NCI-H2196 (cell line): ENCODE results near the gene UGGT2.
"Not testable (repeated sequence)": the region's sequence is repeated elsewhere in the genome, so short reads cannot be mapped to it uniquely, and the experiment has no call there.

ENCODE experiments used
- DNase-seq: peaks from one replicate; lab custom pipeline; 2025; ENCODE audit not compliant: unreplicated experiment; lab: John Stamatoyannopoulos, UW

UGGT2 gene

DNA sequence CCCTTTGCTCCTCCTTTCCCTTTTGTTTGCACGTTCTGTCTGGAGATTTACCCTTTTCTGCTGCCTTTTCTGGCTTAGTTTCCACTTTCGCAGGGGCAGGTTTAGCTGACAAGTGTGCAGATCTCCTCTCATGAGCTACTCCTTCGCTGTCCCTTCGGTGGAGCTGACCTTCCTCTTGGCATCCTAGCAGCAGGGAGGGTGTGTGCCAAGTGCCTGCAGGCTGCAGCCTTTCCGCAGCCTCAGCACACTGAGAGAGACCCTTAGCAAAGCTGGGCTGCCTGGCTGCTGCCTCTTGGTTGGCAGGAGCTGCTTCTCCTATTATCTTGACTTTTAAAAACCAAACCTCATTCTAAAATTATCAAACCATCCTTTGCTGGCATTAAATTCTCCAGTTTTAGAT lies 243.8 kb downstream of the UGGT2 start:
- no peak for DNase-seq

DNA sequence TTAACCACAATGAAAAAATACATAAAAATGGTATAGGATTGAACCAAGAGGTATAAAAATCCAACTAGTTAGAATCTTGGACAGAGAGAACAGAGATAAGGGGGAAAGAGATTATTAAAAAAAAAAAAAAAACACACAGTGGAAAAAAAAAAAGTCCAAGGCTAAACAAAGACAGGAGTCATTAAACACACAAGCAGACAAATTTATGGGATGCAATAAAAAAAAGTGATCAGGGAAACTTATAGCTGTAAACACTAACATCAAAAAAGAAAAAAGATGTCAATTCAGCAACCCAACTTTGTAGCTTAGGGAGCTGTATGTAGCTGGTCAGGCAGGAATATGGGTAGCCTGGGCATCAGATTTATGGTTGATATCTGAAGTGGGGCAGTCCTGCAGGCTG lies 247.3 kb downstream of the UGGT2 start:
- DNase-seq: no peak

DNA sequence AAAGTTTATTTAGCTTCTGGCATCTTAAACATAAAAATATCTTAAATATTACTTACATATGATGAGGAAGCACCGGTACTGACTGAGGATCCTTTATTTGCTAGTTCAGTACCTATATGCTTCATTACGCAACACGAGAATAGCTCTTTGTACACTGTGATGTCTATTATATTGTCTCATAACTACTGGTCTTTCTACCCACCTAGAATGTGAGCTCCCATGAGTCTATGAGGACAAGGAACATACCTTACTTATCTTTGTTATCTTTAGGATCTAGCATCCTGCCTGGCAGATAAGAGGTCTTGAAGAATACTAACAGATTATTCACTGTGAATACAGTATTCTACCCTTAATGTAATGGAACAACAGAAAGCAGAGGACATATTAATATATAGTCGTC lies 251.4 kb downstream of the UGGT2 start:
- DNase-seq: no peak

DNA sequence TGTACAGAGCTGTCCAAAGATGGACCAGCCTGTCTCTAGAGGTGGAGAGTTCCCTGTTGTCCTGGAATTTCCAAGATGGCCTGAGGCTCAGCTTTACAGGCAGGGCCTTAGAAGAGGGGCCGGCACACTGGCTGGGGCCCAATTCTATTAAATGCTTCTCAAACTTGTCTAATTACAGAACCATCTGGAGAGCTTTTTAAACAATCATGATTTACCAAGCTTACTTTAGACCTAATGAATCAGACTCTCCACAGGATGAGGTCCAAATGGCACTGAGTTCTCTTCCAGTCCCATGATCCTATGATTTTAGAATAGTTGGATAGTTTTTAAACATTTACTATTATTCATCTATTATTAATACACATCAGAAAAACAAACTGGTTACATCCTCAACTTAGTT lies 252.8 kb downstream of the UGGT2 start:
- no peak for DNase-seq

DNA sequence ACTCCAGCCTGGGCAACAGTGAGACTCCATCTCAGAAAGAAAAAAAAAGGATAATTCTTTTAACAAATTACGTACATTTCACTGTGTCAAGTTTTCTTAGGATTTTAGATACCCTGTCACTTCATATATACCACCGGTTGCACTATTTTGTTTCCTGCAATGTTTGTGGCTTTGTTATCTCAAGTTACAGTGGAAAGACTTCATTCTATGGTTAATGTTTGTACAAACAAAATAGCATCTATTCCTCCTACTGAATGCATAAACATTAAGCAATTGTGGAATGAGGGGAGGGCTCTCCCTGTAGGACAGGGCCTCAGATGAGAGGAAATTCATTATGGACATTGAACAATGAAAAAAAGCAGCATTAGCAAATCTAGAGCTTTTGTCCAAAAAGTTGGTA lies 256.2 kb downstream of the UGGT2 start:
- no peak for DNase-seq

DNA sequence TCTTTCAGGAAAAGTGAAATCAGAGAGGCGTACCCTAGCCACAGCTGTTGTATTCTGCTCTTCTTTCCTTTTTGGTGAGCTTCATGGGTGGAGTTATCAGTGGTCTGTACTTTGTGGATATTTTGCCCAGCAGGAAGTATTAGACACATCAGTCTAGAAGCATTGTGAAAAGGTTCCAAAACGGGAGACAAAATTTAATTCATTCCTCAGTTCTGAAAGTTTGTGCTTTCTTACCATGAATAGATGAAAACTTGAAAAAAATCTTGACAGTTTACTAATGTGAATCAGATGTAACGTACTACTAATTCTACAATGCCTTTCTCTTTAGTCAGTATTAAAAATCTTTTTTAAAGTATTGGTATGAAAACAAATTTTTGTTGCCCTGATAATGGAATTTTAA lies 259.4 kb downstream of the UGGT2 start:
- DNase-seq: no peak

DNA sequence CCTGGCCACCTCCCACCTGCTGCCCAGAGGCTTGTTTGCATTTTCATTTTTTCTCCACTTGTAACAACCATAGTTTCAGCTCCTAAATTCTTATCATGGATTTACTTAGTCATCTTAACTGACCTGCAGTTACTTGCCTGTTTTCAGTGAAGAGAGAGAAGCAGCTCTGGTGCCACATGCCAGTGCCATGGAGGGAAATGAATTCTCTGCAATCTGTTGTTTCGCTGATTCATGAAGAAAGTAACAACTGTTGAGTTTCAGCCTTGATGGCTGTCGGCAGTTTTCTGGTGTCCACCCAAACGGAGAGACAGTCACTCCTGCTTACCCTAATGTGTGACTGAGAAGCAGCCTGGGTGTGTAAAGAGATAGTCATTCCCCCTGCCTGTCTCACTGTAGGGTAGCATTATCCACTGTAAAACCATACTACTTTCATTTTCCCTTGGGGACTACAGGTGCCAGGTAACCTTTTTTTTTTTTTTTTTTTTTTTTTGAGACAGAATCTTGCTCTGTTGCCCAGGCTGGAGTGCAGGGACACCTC lies 260.1 kb downstream of the UGGT2 start:
- DNase-seq: no peak

DNA sequence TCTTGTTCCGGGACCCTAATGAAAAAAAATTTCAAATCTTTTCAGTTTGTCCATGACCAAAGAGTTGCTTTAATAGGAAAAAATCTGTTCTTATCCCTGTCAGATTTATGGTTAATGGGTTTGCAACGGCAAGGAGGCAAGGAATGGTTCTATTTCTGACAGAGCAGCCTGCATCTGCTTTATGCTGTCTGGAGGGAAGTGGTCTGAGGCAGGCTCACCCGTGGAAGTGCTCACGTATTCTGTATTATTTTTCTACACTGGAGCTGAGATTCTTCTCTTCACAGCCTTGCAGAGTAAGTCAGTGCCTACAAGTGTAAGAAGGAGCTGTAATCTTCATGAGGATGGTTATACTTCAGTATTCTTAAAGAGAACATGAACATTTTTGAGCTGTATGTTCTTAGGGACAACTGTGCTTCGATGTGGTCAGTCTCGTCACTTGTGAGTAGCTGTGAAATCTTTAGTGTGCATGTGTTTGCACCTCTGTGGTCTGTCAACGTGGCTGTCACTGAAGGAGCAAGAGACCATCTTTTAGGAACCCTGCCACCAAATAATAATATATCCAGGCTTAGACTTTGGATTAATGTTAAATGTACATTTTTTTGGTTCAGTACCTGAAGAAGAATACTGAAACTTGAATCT lies 262.0 kb downstream of the UGGT2 start:
- no peak for DNase-seq

DNA sequence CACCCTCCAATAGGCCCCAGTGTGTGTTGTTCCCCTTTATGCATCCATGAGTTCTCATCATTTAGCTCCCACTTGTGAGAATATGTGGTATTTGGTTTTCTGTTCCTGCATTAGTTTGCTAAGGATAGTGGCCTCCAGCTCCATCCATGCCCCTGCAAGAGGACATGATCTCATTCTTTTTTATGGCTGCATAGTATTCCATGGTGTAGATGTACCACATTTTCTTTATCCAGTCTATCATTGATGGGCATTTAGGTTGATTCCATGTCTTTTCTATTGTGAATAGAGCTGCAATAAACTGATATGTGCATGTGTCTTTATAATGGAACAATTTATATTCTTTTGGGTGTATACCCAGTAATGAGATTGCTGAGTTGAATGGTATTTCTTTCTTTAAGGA lies 263.9 kb downstream of the UGGT2 start:
- not testable (repeated sequence) for DNase-seq

DNA sequence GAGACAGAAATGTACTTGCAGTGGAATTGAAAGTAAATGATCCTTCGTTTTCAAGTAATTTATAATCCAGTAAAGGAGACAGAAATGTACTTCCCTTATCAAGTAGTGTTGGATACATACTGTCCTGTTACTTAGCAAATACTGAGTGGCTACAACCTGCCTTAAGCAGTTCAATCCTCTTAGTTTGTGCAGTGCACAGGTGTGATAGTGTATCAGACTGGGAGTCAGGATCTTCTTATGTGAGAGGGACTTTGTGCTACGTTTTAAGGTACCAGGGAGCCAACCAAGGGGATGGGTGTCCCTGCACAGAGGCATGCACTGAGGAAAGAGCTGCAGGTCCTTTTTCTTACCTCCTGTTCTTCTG lies 265.1 kb downstream of the UGGT2 start:
- no peak for DNase-seq

DNA sequence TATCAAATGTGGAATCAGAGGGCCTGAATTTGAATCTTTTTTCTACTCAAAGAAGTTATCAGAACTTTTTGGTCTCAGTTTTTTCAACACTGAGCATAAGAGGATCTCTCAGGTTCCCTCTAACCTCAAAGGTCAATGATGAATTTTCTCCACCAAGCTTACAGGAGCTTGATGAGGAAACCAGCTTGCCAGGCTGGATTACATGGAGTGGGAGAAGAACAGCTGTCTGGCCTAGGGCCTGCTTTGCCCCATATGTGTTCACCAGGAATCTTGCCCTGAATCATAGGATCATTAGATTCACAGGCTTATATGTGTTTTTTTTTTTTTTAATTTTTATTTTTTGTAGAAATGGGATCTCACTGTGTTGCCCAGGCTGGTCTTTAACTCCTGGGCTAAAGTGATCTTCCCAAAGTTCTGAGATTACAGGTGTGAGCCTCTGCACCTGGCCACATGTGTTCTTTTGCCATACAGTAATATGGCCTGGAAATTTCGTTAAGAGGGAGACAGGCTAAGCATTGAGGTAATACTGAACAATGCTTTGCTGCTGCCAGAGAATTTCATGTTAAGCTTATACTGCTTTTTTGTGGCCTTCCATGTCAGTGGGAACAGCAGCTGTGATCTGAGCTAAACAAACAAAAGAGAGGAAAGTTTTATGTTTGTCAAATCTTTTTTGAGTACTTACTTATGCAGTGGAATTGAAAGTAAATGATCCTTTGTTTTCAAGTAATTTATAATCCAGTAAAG lies 265.7 kb downstream of the UGGT2 start:
- DNase-seq: no peak

DNA sequence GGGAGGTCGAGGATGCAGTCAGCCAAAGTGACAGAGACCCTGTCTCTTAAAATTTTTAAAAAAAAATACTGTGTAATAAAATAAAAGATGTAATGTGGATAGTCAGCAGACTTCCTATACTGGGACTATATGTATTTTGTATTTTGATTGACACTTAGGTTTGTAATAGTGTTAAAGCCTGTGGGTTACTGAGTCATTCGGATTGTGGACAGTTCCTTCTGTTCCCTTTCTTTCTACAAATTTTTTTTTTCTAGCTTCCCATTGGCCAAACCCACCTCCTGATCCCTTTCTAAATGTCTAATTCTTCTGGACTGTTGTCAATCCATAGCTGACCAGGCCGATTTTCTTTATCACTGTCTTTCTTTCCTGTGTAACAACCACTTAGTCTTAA lies 268.3 kb downstream of the UGGT2 start:
- DNase-seq: no peak

DNA sequence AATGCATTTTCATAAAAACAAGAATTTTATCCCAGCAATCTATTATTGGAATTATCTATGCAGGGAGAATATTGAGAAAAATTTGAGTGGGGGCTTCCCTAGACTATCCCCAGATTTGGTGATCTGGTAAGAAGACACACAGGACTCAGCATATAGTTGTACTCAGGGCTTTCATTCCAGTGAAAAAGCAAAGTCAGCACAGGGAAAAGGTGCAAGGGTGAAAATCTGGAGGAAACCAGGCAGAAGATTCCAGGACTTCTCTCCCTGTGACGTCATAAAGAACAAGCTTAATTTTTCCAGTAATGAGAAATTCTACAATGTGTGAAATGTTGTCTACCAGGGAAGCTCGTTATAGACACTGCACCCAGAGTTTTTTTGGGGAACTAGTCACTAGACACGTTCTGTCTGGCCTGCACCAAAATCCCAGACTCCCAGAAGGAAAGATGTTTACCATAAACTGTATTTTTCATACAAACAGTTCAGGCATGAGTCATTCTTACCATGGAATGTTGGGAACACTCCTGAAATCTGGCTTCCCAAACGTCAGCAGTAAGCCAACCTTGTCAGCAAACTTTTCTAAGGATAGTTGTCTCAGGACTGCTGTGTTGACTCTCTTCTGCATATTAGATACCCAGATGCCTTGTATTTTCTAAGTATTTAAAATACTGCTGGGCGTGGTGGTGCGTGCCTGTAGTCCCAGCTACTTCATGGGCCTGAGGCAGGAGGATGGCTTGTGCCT lies 268.9 kb downstream of the UGGT2 start:
- no peak for DNase-seq

DNA sequence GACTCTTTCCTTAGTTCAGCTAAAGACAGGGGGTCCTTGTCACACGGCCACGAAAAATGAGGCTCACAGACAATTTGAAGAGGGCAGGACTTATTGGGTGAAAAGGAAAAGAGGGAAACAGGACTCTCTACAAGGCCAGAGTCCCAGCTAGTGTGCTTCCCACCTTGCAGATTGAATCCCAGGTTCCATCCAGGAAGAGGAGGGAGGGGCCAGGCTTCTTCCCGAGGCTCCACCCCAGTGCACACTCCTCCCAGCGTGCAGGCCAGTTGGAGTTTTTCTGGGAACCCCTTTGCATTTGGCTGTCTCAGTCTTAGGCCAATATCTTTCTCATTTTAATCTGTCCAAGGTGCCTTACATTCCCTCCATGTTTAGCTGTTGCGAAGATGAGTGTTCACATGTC lies 269.5 kb downstream of the UGGT2 start:
- no peak for DNase-seq

DNA sequence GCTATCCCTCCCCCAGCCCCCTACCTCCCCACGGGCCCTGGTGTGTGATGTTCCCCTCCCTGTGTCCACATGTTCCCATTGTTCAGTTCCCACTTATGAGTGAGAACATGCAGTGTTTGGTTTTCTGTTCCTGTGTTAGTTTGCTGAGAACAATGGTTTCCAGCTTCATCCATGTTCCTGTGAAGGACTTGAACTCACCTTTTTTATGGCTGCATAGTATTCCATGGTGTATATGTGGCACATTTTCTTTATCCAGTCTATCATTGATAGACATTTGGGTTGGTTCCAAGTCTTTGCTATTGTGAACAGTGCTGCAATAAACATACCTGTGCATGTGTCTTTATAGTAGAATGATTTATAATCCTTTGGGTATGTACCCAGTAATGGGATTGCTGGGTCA lies 271.3 kb downstream of the UGGT2 start:
- DNase-seq: not testable (repeated sequence)

DNA sequence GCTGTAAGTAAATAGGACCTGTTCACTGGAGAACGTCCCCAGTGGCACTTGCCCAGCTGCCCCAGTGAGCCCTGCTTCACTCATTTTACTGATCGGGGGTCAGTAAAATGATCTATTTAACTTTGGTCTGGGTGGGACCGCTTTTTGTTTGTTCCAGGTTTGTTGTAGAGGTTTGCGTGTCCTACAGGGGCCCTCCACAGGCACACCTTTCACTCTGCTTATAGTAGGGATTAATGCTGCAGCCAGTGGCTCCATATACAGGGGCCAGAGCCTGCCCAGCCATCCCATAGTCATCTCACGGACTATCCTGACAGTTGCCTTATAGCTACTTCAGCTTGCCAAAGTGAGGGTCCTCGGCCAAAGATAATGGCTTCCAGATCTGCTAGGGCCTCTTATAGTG lies 272.2 kb downstream of the UGGT2 start:
- DNase-seq: no peak

DNA sequence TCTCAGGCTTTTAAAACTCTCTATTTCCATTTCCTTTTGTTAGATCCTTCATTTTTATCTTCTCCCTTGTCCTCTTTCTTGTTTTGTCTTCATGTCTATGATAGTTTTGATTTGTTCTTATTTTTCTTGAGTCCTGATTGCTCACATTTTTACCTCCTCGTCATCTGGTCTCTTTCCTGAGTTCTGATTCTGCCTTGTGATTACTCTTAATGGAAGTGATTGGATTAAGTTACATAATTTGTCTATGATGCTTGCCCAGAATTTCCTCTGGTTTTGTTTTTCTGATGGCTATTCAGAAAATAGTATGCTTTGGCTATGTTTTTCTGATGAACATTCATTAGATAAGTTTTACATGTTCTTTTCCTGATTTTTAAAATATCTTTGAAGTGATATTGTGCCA lies 273.7 kb downstream of the UGGT2 start:
- DNase-seq: no peak

DNA sequence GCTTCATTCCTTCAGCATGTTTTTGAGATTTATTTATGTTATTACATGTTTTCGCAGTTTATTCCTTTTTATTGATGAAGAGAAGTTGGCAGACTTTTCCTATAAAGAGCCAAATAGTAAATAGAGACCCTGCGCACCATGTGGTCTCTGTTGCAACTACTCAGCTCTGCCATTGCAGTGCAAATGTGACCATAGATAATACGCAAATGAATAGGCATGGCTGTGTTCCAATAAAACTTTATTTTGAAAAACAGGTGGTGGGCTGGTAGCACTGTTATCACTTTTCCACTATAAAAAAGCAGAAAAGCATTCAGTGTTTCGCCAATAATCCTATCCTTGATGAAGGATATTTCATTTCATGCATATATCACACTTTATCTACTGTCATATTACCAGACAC lies 281.3 kb downstream of the UGGT2 start:
- DNase-seq: no peak

DNA sequence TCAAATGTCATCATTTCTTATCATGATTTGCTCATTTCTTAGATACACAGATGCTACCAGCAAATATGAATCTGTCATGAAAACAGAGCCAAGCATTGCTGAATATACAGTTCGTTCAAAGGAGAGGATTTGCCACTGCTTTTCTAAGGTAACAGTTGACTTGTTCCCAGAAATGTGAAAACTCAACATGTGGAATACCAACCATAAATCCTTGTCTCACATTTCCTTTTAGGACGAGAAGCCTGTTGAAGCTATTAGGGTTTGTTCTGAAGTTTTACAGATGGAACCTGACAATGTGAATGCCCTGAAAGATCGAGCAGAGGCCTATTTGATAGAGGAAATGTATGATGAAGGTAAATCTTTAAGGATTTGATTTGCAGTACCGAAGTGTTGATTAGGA lies 289.6 kb downstream of the UGGT2 start:
- no peak for DNase-seq

DNA sequence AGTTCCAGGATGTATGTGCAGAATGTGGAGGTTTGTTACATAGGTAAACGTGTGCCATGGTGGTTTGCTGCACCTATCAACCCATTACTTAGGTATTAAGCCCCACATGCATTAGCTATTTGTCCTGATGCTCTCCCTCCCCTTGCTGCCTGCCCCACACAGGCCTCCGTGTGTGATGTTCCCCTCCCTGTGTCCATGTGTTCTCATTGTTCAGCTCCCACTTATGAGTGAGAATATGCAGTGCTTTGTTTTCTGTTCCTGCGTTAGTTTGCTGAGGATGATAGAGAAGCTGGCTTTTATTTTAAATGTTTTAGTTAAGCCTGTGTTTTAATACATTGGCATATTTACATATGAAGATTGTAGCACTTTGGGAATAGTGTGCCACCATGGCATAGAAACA lies 290.6 kb downstream of the UGGT2 start:
- not testable (repeated sequence) for DNase-seq

DNA sequence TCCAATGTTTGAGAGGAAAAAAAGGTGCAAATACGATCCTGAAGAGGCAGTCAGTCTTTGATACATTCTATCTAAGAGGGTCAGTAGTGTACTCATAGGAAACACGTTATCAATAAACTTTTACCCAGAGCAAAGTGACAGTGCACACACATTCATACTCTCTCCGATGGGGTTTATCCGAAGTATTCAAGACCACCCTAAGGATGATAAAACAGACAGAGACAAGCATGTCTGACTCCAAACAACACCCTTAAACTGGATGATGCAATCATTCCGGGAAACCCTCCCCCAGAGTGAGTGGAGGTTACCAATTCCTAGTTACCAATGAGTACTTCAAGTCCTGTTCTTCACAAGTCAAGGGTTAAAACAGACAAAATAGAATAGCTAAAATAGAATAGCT lies 297.1 kb downstream of the UGGT2 start:
- DNase-seq: no peak

DNA sequence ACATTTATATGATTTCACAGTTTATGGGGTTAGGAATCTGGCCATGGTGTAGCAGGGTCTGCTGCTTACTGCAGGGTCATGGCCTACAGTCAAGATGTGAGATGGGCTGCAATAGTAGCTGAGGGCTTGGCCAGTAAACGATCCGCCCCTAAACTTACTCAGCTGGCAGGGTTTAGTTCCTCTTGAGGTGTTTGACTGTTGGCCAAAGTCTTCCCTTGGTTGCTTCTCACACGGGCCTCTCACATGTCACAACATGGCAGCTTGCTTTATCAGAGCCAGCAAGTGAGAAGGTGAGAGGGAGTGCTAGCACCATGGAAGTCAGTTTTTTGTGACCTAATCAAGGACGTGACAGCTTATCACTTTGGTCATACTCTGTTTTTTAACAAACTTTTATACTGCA lies 299.1 kb downstream of the UGGT2 start:
- no peak for DNase-seq
